SK-N-SH (cell line): ENCODE results near the gene NPIPA3. TPM values are rescaled to one million over a fixed set of nuclear protein-coding genes. Genes with fewer than 3 reads are reported as not detected.
"Not testable (repeated sequence)": the region's sequence is repeated elsewhere in the genome, so short reads cannot be mapped to it uniquely, and the experiment has no call there.

ENCODE experiments used
- CTCF ChIA-PET: fragments of 300-600, 350-600 bp; formaldehyde crosslinking; extraction: SDS; loops from one replicate; lab custom pipeline; 2021; lab: Yijun Ruan, JAX
- POLR2A ChIA-PET: fragments of 350-600 bp; sonication (Branson Sonifier 250); formaldehyde crosslinking; extraction: SDS; loops from one replicate; lab custom pipeline; 2020; ENCODE audit warnings: antibody characterized with exemption, inconsistent platforms; lab: Yijun Ruan, JAX
- DNase-seq: peaks from one replicate; pipeline ENCODE4 v3.0.0; 2012
- H2AFZ ChIP-seq: fragments of 200-600 bp; sonication (generic); 2 replicates; pipeline ENCODE4 v1.8.1; 2016; ENCODE audit warnings: antibody characterized with exemption, mild to moderate bottlenecking, low read depth
- H3F3A ChIP-seq: fragments of 200-600 bp; sonication (generic); replicated peaks from 2 replicates; pipeline ENCODE3; 2016; ENCODE audit warnings: antibody characterized with exemption, mild to moderate bottlenecking; ENCODE audit not compliant: insufficient read depth
- H3K27ac ChIP-seq, 2 experiments: fragments of 200-500 bp in 1 of 2; fragments of 200-600 bp in 1 of 2; sonication (Bioruptor generic) in 1 of 2; sonication (generic), shearing (Covaris generic) in 1 of 2; 2 replicates each; pipeline versions ENCODE4 v1.5.1 to v1.6.1; 2014 to 2016; ENCODE audit warnings: low read depth in 2 of 2, inconsistent platforms in 1 of 2, low read length in 1 of 2, mild to moderate bottlenecking in 1 of 2, mixed read lengths in 1 of 2
- H3K27me3 ChIP-seq: fragments of 200-600 bp; sonication (generic), shearing (Covaris generic); 2 replicates; pipeline ENCODE4 v1.6.1; 2016; ENCODE audit warnings: mixed run types; ENCODE audit not compliant: insufficient read depth
- H3K36me3 ChIP-seq, 2 experiments: fragments of 200-500 bp in 1 of 2; fragments of 200-600 bp in 1 of 2; sonication (Bioruptor generic) in 1 of 2; sonication (generic) in 1 of 2; replicated peaks in 1 of 2; 2 replicates each; pipeline versions ENCODE3 to v1.5.1; 2014 to 2016; ENCODE audit warnings: low read length in 1 of 2, mild to moderate bottlenecking in 1 of 2; ENCODE audit not compliant: insufficient read depth in 2 of 2, control insufficient read depth in 1 of 2
- H3K4me1 ChIP-seq, 2 experiments: fragments of 200-500 bp in 1 of 2; fragments of 200-600 bp in 1 of 2; sonication (Bioruptor generic) in 1 of 2; sonication (generic), shearing (Covaris generic) in 1 of 2; 2 replicates each; pipeline versions ENCODE4 v1.5.1 to v1.6.1; 2014 to 2016; ENCODE audit warnings: low read depth in 1 of 2, low read length in 1 of 2, mixed run types in 1 of 2; ENCODE audit not compliant: insufficient read depth in 2 of 2, control insufficient read depth in 1 of 2
- H3K4me2 ChIP-seq: fragments of 200-600 bp; sonication (generic), shearing (Covaris generic); 2 replicates; pipeline ENCODE4 v1.6.1; 2017; ENCODE audit warnings: mixed run types
- H3K4me3 ChIP-seq, 2 experiments: fragments of 200-500 bp in 1 of 2; fragments of 200-600 bp in 1 of 2; sonication (Bioruptor generic) in 1 of 2; sonication (generic), shearing (Covaris generic) in 1 of 2; 2 replicates each; pipeline versions ENCODE4 v1.5.1 to v1.8.1; 2014 to 2016; ENCODE audit warnings: low read depth in 2 of 2, inconsistent platforms in 1 of 2, low read length in 1 of 2, mild to moderate bottlenecking in 1 of 2, mixed read lengths in 1 of 2, moderate library complexity in 1 of 2
- H3K79me2 ChIP-seq: fragments of 200-600 bp; sonication (generic); 2 replicates; pipeline ENCODE4 v1.8.1; 2017; ENCODE audit warnings: mild to moderate bottlenecking; ENCODE audit not compliant: insufficient read depth
- H3K9ac ChIP-seq: fragments of 200-600 bp; sonication (generic); 2 replicates; pipeline ENCODE4 v1.6.1; 2017; ENCODE audit warnings: mixed run types
- H3K9me2 ChIP-seq: fragments of 200-600 bp; sonication (generic); 2 replicates; pipeline ENCODE4 v1.6.1; 2017; ENCODE audit warnings: mixed run types
- H3K9me3 ChIP-seq: fragments of 200-600 bp; sonication (generic); 2 replicates; pipeline ENCODE4 v1.6.1; 2017; ENCODE audit warnings: mixed run types, mild to moderate bottlenecking, moderate library complexity
- H4K20me1 ChIP-seq: fragments of 200-600 bp; sonication (generic); 2 replicates; pipeline ENCODE4 v1.6.1; 2017; ENCODE audit warnings: mild to moderate bottlenecking, mixed run types; ENCODE audit not compliant: insufficient read depth
- WGBS: methylation state at CpG from one replicate; pipeline ENCODE4 v1.1.6; 2017; ENCODE audit warnings: low lambda C conversion rate; 5-methylcytosine and 5-hydroxymethylcytosine counted together
- polyA plus RNA-seq, 3 experiments: library from polyadenylated mRNA; depleted of rRNA; stranded (reverse); fragments of >200 nt; gene quantifications; 2 replicates each; pipeline ENCODE4 v1.2.3, GENCODE V29; 2012

The NPIPA3 gene
- polyA plus RNA-seq, 1 of the 3 experiments (the other 2 are of a cell fraction): 0.92 TPM

DNA sequence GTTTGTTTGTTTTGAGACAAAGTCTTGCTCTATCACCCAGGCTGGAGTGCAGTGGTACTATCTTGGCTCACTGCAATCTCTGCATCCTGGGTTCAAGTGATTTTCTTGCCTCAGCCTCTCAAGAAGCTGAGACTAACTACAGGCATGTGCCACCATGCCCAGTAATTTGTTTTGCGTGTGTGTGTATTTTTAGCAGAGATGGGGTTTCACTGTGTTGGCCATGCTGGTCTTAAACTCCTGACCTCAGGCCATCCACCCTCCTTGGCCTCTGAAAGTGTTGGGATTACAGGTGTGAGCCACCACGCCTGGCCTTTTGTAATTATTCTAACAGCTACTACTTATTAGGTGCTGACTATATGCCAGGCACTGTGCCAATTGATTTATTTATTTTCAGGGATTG lies 72.4 kb downstream of the NPIPA3 start:
- H3K9ac ChIP-seq, H2AFZ ChIP-seq, H3K9me2 ChIP-seq, H3K9me3 ChIP-seq, H3F3A ChIP-seq, H3K27ac ChIP-seq, H3K4me2 ChIP-seq, H3K4me1 ChIP-seq, POLR2A ChIA-PET, H3K36me3 ChIP-seq, H3K4me3 ChIP-seq, H4K20me1 ChIP-seq, H3K79me2 ChIP-seq, DNase-seq, CTCF ChIA-PET, H3K27me3 ChIP-seq: not testable (repeated sequence)
- WGBS: 86% methylated on average over 1 of the region's 2 CpGs

Other genes starting within 250 kb of the NPIPA3 start
- gene PARN, start 73.2 kb upstream of the NPIPA3 start, polyA plus RNA-seq (2012; rRNA removed): 20.5 and 24.6 TPM in 2 replicates
- gene BFAR, start 70.5 kb upstream of the NPIPA3 start, polyA plus RNA-seq (2012; rRNA removed): 48.3 and 67.5 TPM in 2 replicates
- not detected in 2 replicates for gene PLA2G10, start 9.1 kb upstream of the NPIPA3 start, polyA plus RNA-seq (2012; rRNA removed)
- gene NPIPA2, start 39.1 kb downstream of the NPIPA3 start, polyA plus RNA-seq (2012; rRNA removed): 0.36 and 0.80 TPM in 2 replicates
- gene NOMO1, start 130.3 kb downstream of the NPIPA3 start, polyA plus RNA-seq (2012; rRNA removed): 130 and 141 TPM in 2 replicates
- gene NPIPA1, start 234.0 kb downstream of the NPIPA3 start, polyA plus RNA-seq (2012; rRNA removed): 66.7 and 75.7 TPM in 2 replicates